GM12892 (cell line): ENCODE measurements around the gene ZMYND8.
A peak's percentile ranks its signal among the peaks of the same experiment; 100 is the strongest.

Experiments used
- DNase-seq: peaks from one replicate; pipeline ENCODE4 v3.0.0; 2011; ENCODE audit not compliant: insufficient read length
- FAIRE-seq: peaks from 2 replicates; lab custom pipeline; 2011; peaks lifted over from hg19 to GRCh38; lab: Jason Lieb, UNC
- POLR2A ChIP-seq: IDR thresholded peaks from 2 replicates; pipeline ENCODE4 v1.6.1; 2011; ENCODE audit warnings: low read depth, low read length, control low read depth
- POLR2AphosphoS5 ChIP-seq: IDR thresholded peaks from 2 replicates; pipeline ENCODE4 v1.6.1; 2011; ENCODE audit warnings: low read depth, low read length, control low read depth
- TAF1 ChIP-seq: IDR thresholded peaks from 2 replicates; pipeline ENCODE4 v1.6.1; 2011; ENCODE audit warnings: low read depth, mild to moderate bottlenecking, control low read depth, low read length, borderline replicate concordance

The ZMYND8 gene

GRCh38 chr20:47225458-47225857 lies 131.0 kb downstream of the ZMYND8 start:
- DNase-seq (no peak), FAIRE-seq (no peak)
- TF ChIP-seq POLR2AphosphoS5 (no peak), TAF1 (no peak), POLR2A (no peak)

- TF ChIP-seq POLR2AphosphoS5 = no peak
- TF ChIP-seq TAF1 = no peak
- no peak for TF ChIP-seq POLR2A
- no peak for FAIRE-seq
- DNase-seq = no peak
These were observed 131.6 kb downstream of the ZMYND8 start for GRCh38 chr20:47224857-47225256.

GRCh38 chr20:47224300-47224791 lies 132.2 kb downstream of the ZMYND8 start:
- TF ChIP-seq POLR2AphosphoS5 (no peak), TAF1 (no peak), POLR2A (no peak)
- DNase-seq (no peak), FAIRE-seq (no peak)

GRCh38 chr20:47223896-47224295 lies 132.6 kb downstream of the ZMYND8 start:
- DNase-seq (no peak), FAIRE-seq (no peak)

DNA sequence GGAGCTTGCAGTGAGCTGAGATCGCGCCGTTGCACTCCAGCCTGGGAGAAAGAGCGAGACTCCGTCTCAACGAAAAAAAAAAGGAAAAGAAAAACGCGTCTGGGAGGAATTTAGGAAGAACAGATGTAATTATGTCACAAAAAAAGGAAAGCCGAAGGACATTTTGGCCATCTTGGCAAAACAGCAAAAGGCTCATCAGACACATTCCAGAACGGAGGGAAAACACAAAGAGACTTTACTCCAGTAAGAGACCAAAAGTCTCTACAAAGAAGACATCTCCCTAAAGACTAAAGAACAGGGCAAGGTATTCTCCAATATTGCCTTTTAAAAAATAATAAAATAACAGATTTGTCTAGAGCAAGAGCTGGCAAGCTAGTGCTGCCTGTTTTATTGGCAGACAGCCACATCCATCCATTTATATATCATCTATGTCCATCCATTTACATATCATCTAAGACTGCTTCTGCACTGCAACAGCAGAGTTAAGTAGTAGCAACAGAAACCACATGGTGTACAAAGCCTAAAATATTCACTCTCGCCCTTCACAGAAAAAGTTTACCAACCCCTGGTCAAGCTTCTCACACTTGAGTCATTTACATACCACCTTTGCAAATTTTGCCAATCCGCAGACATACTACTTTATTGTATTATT lies 133.9 kb downstream of the ZMYND8 start:
- no peak for DNase-seq
- no peak for FAIRE-seq
- TF ChIP-seq POLR2A (no peak), POLR2AphosphoS5 (no peak), TAF1 (no peak)

More at GRCh38 chr20:47223896-47224295, 132.6 kb downstream of the ZMYND8 start:
- no peak for TF ChIP-seq POLR2AphosphoS5
- TF ChIP-seq TAF1 = no peak
- no peak for TF ChIP-seq POLR2A

DNA sequence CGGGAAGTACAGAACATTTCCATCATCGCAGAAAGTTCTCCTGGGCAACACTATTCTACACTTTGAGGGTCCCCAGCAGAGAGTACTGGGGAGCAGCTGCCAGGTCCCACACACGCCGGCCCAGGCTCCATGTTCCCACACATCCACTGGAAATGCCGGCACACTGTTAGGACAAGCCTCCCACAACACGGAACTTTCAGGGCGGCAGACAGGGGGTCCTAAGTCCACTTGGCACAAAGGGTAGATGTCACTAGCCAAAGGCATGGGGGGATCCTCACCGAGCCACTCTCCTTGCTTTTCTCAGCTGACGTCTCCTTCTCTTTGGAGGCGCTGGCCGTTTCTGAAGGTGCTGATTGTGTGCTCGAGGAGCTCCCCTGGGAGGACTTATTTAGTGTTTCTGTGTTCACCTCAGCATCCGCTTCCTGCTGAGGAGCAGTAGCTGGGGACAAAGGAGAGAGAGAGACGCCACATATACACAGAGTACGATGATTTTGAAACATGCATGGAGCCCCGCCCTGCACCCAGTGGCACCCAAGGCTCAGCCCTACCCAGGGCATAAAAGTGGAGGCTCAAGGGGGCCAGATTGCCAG lies 135.4 kb downstream of the ZMYND8 start:
- TF ChIP-seq TAF1 (no peak), POLR2A (no peak), POLR2AphosphoS5 (no peak)
- DNase-seq (no peak), FAIRE-seq (no peak)

DNA sequence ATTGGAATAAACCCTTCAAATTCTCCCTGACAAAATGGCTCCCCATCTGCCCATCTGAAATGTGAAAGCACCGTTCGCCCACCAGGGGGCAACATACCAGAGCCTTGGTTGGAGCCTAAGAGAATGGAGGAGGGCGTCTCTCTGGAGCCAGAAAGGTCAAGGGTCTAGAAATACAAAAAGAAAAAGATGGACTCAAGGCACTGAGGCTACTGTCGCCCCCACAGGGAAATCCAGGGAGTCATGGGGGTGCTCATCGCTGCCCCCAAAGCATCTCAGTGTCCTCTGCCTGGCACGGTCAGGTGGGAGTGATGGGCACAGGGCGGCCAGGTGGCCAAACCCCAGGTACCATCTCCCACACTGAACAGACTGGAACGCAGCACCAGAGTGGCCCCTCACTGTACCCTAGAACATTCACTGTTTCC lies 136.3 kb downstream of the ZMYND8 start:
- no peak for TF ChIP-seq TAF1
- TF ChIP-seq POLR2AphosphoS5 = no peak
- TF ChIP-seq POLR2A = no peak
- peak; percentile 49 for DNase-seq
- no peak for FAIRE-seq

DNA sequence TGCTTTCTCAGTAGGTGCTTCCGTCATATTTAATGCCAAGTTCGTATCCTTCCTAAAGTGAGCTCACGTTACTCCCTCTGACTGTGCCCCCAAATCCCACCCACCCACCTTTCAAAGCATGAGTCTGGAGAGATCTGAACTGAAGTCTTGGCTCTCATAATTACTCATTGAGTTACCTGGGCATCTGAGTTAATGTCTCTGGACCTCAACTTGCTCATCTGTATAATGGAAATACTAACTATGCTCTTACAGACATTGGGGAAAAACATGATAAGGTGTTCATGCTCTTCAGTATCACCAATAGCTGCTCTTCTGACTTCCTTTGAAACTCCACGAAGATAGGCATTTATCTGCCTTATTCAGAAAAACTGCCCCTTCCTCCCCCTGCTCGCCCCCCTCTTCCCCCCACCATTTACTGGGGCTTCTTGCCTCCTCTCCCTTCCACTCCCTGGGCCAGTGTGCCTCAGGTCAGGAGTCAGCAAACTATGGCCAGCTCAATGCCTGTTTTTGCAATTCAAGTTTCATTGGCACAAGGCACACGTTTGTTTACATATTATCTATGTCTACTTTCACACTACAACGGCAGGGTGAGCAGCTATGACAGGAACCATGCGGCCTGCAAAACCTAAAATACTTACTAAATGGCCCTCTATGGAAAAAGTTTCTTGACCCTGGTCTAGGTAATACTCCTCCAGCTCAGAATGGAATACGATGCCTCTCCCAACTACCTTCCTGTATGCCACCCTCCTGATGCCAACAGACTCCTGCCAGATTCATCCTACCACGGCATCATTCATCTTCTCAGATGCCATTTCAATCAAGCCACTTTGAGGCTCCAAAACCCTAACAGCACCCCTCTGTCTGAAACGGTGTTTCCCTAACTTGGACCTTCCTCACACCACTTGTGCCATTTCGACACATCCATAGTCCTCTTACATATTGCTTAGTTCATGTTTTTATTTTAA lies 138.7 kb downstream of the ZMYND8 start:
- no peak for FAIRE-seq
- TF ChIP-seq TAF1 = no peak
- no peak for TF ChIP-seq POLR2A
- no peak for DNase-seq

GRCh38 chr20:47216819-47217410 lies 139.6 kb downstream of the ZMYND8 start:
- FAIRE-seq (no peak), DNase-seq (no peak)
- TF ChIP-seq POLR2A = no peak
- no peak for TF ChIP-seq TAF1
- TF ChIP-seq POLR2AphosphoS5 = no peak

DNA sequence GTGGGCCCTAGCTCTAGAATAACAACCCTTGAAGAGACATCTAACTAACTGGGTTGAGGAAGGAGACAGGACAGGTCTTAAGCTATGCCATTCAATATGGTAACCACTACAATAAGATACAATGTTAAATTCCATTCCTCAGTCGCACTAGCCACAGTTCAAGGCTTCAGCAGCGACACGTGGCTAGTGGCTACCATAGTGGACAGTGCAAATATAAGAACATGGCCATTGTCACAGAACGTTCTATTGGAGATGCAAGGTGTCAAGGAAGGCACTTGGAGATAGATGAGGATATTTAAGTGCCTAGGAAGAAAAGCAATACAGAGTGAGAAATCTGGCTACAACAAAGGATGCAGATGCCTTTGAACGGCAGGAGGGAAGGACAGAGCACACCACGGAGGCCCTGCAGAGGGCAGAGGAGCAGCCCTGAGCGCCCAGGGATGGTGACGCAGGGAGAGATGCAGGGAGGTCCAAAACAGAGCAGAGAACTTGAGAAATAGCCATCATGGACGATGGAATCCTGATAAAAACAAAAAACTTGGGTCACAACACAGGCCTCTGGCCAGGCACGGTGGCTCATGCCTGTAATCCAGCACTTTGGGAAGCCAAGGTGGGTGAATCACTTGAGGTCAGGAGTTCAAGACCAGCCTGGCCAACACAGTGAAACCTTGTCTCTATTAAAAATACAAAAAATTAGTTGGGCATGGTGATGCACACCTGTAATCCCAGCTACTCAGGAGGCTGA lies 140.7 kb downstream of the ZMYND8 start:
- FAIRE-seq (no peak), DNase-seq (no peak)
- TF ChIP-seq POLR2AphosphoS5 (no peak), TAF1 (no peak), POLR2A (no peak)
